Rectal smooth muscle tissue (tissue), 1 donor: ENCODE data around the gene KRTAP10-10.
"Not testable (repeated sequence)": the region's sequence is repeated elsewhere in the genome, so short reads cannot be mapped to it uniquely, and the experiment has no call there.

Source experiments
- H3K27ac ChIP-seq: one replicate; pipeline ENCODE4 v1.7.0; 2013; ENCODE audit warnings: low read depth, low read length, inconsistent platforms
- H3K27me3 ChIP-seq: one replicate; pipeline ENCODE4 v1.7.0; 2013; ENCODE audit warnings: low read length; ENCODE audit not compliant: control insufficient read depth, insufficient read depth
- H3K36me3 ChIP-seq: one replicate; pipeline ENCODE4 v1.7.0; 2013; ENCODE audit warnings: low read length; ENCODE audit not compliant: control insufficient read depth, insufficient read depth
- H3K4me1 ChIP-seq: one replicate; pipeline ENCODE4 v1.7.0; 2013; ENCODE audit warnings: low read length; ENCODE audit not compliant: control insufficient read depth, insufficient read depth
- H3K4me3 ChIP-seq: one replicate; pipeline ENCODE4 v1.7.0; 2013; ENCODE audit warnings: low read length
- H3K9ac ChIP-seq: one replicate; pipeline ENCODE4 v1.7.0; 2013; ENCODE audit warnings: low read length

KRTAP10-10 gene, protein sequence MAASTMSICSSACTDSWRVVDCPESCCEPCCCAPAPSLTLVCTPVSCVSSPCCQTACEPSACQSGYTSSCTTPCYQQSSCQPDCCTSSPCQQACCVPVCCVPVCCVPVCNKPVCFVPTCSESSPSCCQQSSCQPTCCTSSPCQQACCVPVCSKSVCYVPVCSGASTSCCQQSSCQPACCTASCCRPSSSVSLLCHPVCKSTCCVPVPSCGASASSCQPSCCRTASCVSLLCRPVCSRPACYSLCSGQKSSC

GRCh38 chr21:44637018-44637850 is at the start of gene KRTAP10-10:
KRTAP10-10 (plus strand) TSS chr21:44637356; CDS start chr21:44637418, 62 bp downstream.
- Histone ChIP-seq H3K9ac (no peak within 1 kb of the TSS), H3K4me1 (no peaks in the 10 kb centered on the region), H3K36me3 (no peaks in the 10 kb centered on the region), H3K27me3 (no peaks in the 10 kb centered on the region), H3K27ac (no peak within 1 kb of the TSS), H3K4me3 (no peak within 1 kb of the TSS)

DNA sequence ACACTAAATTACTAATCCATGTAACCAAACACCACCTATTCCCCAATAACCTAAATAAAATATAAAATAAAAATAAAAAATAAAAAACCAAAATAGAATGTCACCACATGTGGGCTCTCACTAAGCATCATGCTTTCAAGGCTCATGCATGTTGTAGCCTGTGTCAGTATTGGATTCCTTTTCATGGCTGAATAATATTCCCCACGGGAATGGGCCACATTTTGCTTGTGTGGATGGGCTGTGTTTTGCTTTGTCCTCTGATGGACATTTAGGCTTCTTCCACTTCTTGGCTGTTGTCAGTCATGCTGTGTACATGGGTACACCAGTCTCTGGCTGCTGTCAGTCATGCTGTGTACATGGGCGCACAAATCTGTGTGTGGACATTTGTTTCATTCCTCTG is 48.1 kb upstream of the KRTAP10-10 start:
- H3K27me3 ChIP-seq: peaks cover 2% of the 10 kb centered on the region
- no peak overlapping the region for H3K27ac ChIP-seq

DNA sequence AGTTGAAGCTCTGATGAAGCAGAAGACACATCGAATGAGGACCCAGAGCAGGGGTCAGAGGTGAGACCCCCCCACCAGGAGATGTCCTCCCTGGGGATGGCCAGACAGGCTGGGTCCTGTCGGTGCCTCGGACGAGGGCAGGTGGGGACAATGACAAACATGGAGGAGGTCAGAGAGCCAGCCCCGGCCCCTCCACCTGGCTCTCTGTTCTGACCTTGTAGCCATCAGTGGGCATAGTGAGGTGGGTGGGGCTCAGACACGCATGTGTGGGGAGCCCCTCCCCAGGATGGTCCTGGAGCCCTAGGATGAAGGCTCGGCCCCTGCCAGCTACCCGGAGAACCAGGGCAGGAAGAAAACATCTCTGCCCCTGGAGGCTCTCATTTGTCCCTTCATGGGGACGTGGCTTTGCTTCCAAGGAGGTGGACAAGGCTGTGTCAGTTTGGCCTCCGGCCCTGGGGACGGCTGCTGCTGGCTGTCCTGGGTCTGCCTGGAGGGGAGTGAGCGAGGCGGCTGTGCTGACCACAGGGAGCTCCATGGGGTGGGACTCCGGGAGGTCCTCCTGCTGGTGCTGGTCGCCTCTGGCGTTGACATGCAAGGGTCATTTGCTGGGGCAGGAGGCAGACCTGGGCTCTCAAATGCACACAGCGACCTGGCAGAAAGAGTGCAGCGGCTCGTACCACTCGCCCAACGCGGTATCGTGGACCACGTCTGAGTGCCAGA is 47.4 kb upstream of the KRTAP10-10 start:
- no peak overlapping the region for H3K27ac ChIP-seq
- H3K27me3 ChIP-seq: peaks cover 2% of the 10 kb centered on the region
- H3K9ac ChIP-seq: no peak overlapping the region
- H3K4me3 ChIP-seq: no peak overlapping the region
- H3K36me3 ChIP-seq: no peaks in the 10 kb centered on the region
- no peaks in the 10 kb centered on the region for H3K4me1 ChIP-seq

More for the DNA sequence above, 48.1 kb upstream of the KRTAP10-10 start:
- Histone ChIP-seq H3K4me3 (no peak overlapping the region), H3K4me1 (no peaks in the 10 kb centered on the region), H3K9ac (no peak overlapping the region), H3K36me3 (no peaks in the 10 kb centered on the region)

DNA sequence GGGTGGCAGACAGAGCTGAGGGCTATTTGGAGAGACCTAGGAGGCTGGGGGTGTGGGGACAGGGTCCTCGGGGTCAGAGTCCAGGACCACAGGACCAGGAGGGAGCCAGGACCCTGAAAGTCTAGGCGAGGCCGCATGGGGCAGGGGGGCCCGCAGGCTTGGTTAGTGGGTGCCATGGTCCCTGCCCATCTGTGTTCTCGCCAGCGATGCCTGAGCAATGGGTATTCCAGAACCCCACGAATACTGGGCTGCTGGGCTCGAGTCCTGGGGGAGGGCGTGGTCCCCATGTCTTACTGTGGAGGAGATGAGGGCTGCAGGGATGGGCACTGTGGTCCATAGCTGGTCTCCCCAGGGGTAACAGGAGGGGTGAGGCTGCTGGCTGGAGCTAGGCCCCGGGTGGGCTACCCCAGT is 46.8 kb upstream of the KRTAP10-10 start:
- H3K9ac ChIP-seq: no peak overlapping the region
- H3K27me3 ChIP-seq: peaks cover 2% of the 10 kb centered on the region
- no peaks in the 10 kb centered on the region for H3K36me3 ChIP-seq
- no peaks in the 10 kb centered on the region for H3K4me1 ChIP-seq
- no peak overlapping the region for H3K27ac ChIP-seq
- no peak overlapping the region for H3K4me3 ChIP-seq

GRCh38 chr21:44590897-44591800 is 46.0 kb upstream of the KRTAP10-10 start:
- H3K27me3 ChIP-seq: not testable (repeated sequence)

GRCh38 chr21:44591801-44592130 is 45.4 kb upstream of the KRTAP10-10 start:
- H3K36me3 ChIP-seq, H3K4me1 ChIP-seq, H3K27me3 ChIP-seq, H3K4me3 ChIP-seq, H3K27ac ChIP-seq, H3K9ac ChIP-seq: not testable (repeated sequence)

More at GRCh38 chr21:44590897-44591800, 46.0 kb upstream of the KRTAP10-10 start:
- H3K9ac ChIP-seq, H3K27ac ChIP-seq, H3K4me3 ChIP-seq, H3K36me3 ChIP-seq, H3K4me1 ChIP-seq: not testable (repeated sequence)

DNA sequence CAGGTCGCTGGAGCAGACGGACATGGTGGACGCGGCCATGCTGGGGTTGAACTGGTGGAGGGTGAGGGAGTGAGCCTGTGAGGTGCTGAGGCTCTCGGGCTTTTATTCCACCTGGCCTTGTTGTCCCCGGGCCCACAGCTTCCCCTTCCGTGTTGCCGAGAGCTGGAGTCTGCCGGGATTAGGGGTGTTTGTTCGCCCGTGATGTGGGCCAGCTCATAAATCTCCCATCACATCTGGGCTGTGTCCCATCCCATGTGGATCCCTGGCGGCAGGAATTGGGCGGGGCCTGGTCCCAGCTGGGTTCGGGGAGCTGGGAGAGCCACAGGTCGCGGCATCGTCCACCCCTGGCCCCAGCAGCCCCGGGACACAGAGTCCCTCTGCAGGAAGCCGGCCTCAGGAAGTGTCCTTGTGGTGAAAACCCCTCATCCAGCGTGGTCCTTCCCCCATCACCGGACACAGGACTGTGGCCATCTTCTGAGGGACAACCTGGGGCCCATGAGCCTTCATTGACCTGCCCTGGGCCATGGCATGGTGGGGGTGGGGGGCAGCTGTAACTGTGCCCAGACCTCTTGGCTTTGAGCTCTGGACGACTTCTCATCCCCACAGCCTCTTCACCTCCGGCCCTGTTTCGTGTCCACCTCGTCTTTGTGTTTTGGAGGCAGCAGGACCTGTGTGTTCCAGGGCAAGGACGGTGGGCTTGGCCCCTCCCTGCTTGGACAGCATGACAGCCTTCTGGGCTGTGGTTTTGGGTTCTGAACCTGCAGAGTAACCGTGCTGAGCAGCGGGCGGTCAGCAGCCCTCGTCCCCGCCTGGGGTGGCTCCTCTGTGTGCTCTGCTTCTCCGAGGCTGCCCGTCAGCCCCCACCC is 44.5 kb upstream of the KRTAP10-10 start, which contains the start of gene KRTAP10-6:
TSS of gene KRTAP10-6 (minus strand) at position 60 of the 866 bp plus-strand sequence. CDS start at position 39, 21 bp downstream.
- H3K4me1 ChIP-seq: no peaks in the 10 kb centered on the region
- no peak within 1 kb of the TSS for H3K27ac ChIP-seq
- no peaks in the 10 kb centered on the region for H3K36me3 ChIP-seq
- H3K9ac ChIP-seq: no peak within 1 kb of the TSS
- peaks cover 2% of the 10 kb centered on the region for H3K27me3 ChIP-seq
- no peak within 1 kb of the TSS for H3K4me3 ChIP-seq

GRCh38 chr21:44593598-44594405 is 43.4 kb upstream of the KRTAP10-10 start:
- no peak overlapping the region for H3K4me3 ChIP-seq
- peaks cover 2% of the 10 kb centered on the region for H3K27me3 ChIP-seq
- H3K36me3 ChIP-seq: no peaks in the 10 kb centered on the region
- H3K27ac ChIP-seq: no peak overlapping the region
- no peak overlapping the region for H3K9ac ChIP-seq
- no peaks in the 10 kb centered on the region for H3K4me1 ChIP-seq

DNA sequence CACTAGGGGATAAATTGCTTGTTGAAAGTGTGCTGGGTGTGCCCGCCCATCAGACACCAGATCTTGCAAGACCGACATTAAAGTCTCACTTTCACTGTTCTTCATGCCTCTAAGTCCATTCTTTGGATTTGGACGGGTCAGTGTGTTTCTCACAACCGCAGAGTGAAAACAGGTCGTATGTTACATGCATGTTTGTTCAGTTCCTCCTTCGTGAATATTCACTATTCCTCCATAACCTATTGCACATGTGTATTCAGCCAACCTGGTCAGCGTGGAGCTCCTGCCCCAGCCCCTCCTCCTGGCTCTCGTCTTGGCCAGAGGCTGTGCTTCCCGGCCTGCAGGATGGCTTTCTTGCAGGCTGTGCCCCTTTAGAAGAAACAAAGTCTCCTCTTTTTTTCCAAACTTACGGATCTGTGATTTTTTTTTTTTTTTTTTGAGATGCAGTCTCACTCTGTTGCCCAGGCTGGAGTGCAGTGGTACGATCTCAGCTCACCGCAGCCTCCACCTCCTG is 42.7 kb upstream of the KRTAP10-10 start:
- Histone ChIP-seq H3K9ac (no peak overlapping the region), H3K4me3 (no peak overlapping the region), H3K36me3 (no peaks in the 10 kb centered on the region), H3K27ac (no peak overlapping the region), H3K27me3 (no peaks in the 10 kb centered on the region), H3K4me1 (no peaks in the 10 kb centered on the region)

DNA sequence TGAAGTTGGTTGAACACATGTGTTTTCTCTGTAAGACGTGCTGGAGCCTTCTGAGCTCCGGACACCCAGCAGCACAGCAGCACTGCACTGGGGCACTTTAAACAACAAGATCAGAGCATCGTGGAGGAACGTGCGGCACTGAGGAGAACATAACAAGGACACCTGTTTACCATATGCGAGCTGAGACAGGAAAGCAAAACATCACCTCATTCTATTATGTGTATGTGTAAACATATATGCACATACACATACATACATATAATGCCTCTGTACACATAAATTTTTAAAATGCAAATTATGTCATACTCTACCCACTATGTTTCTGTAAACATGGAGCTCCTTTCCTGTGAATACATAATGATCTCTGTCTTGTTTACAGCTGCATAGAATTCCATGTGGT is 41.6 kb upstream of the KRTAP10-10 start:
- H3K4me3 ChIP-seq: no peak overlapping the region
- H3K9ac ChIP-seq: no peak overlapping the region
- no peak overlapping the region for H3K27ac ChIP-seq
- H3K36me3 ChIP-seq: no peaks in the 10 kb centered on the region
- no peaks in the 10 kb centered on the region for H3K27me3 ChIP-seq
- no peaks in the 10 kb centered on the region for H3K4me1 ChIP-seq
